ENCODE data around the gene NEK6.

DNA sequence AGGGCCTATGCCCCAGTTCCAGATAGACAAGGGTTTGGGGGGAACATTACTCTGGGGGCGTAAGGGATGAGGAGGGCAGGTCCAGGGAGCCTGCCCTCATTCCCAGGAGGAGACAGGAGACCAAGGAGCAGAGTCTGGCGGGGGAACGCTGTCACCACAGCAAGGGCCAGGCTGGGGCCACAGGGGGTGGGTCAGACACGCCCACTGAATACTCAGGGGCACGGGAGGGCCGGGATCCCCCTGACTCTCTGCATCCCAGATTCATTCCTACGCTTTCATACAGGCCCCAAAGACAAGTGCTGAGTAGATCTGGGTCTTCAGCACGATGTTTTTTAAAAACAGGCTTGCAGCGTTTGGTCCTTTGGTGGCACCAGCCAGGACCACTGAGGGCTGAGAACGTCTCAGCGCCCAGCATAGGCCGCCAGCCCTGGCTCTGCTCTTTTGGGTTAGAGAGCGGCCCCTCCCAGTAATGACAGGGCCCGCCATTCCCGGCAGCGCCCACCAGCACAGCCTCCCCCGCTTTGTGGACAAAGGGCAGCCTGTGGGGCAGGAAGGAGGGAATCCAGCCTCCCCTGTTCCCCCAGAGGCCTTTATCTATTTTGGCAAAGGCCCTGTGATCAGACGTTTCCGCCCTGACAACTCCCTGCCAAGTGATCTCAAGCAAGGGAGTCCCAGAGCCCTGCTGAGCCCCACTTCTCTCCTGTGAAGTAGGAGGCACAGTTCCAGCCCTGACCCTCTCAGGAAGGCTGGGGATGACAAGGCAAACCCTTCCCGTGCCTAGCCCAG is 24.9 kb downstream of the NEK6 start:
- TF ChIP-seq POLR2A (IDR thresholded peaks at IDR 0.05): no peak
- TF ChIP-seq CTCF (IDR thresholded peaks at IDR 0.05): no peak

Measured in lower leg skin (tissue), 3 donors.